H1 (cell line): ENCODE data around the gene CTSK.

Source experiments
- CTCF ChIP-seq, 3 experiments: IDR thresholded peaks; 1 replicate in 2 of 3; 2 replicates in 1 of 3; pipeline versions ENCODE4 v1.5.1 to v1.6.1; 2011; ENCODE audit warnings: low read length in 3 of 3, mild to moderate bottlenecking in 3 of 3, inconsistent platforms in 2 of 3, low read depth in 1 of 3, moderate library complexity in 1 of 3; ENCODE audit not compliant: insufficient read depth in 1 of 3; ENCODE audit errors: control extremely low read depth in 1 of 3
- E2F6 ChIP-seq: IDR thresholded peaks from 2 replicates; pipeline ENCODE4 v1.6.1; 2012; ENCODE audit warnings: inconsistent platforms
- EP300 ChIP-seq, 2 experiments: IDR thresholded peaks; 1 replicate in 1 of 2; 2 replicates in 1 of 2; pipeline ENCODE4 v1.6.1; 2011 to 2012; ENCODE audit warnings: low read depth in 2 of 2, low read length in 2 of 2, mild to moderate bottlenecking in 2 of 2, borderline replicate concordance in 1 of 2, inconsistent platforms in 1 of 2, moderate library complexity in 1 of 2
- PHF8 ChIP-seq: fragments of 200-600 bp; sonication (generic); conservative IDR thresholded peaks from 2 replicates; pipeline ENCODE4 v1.7.1; 2012; ENCODE audit warnings: low read depth, mild to moderate bottlenecking, inconsistent platforms, low read length, moderate library complexity
- POLR2A ChIP-seq, 2 experiments: IDR thresholded peaks; 1 replicate in 1 of 2; 2 replicates in 1 of 2; pipeline ENCODE4 v1.6.1; 2011; ENCODE audit warnings: low read depth in 2 of 2, low read length in 2 of 2, mild to moderate bottlenecking in 2 of 2; ENCODE audit errors: control extremely low read depth in 1 of 2
- POU5F1 ChIP-seq: IDR thresholded peaks from 2 replicates; pipeline ENCODE4 v1.6.1; 2011; ENCODE audit warnings: low read depth, mild to moderate bottlenecking, low read length, moderate library complexity
- SIN3A ChIP-seq, 2 experiments: IDR thresholded peaks in 1 of 2; conservative IDR thresholded peaks in 1 of 2; 2 replicates each; pipeline ENCODE4 v1.6.1; 2011 to 2012; ENCODE audit warnings: low read length in 2 of 2, improper control_type of control experiment in 1 of 2, low read depth in 1 of 2, mild to moderate bottlenecking in 1 of 2
- TAF1 ChIP-seq: IDR thresholded peaks from 2 replicates; pipeline ENCODE4 v1.6.1; 2011; ENCODE audit warnings: mild to moderate bottlenecking, low read depth, low read length

GRCh38 chr1:150777544-150777943 is 30.5 kb downstream of the CTSK start:
- TF ChIP-seq POLR2A (IDR thresholded peaks at IDR 0.05; ENCODE audit: control extremely low read depth in 1 of 2, low read depth in 2 of 2, low read length in 2 of 2) (no peak), PHF8 (no peak), EP300 (IDR thresholded peaks at IDR 0.05; ENCODE audit: borderline replicate concordance in 1 of 2, low read depth in 2 of 2, low read length in 2 of 2) (no peak), CTCF (IDR thresholded peaks at IDR 0.05; ENCODE audit: control extremely low read depth in 1 of 3, insufficient read depth in 1 of 3, low read depth in 1 of 3, low read length in 3 of 3) (no peak), TAF1 (no peak), POU5F1 (no peak), E2F6 (no peak), SIN3A (conservative IDR thresholded peaks at IDR 0.05 in 1 of 2, IDR thresholded peaks at IDR 0.05 in 1 of 2; ENCODE audit: low read depth in 1 of 2, low read length in 2 of 2) (no peak)
